ENCODE results near the gene FAF2. TPM values are rescaled to one million over a fixed set of nuclear protein-coding genes. Genes with fewer than 3 reads are reported as not detected.
A peak's percentile ranks its signal among the peaks of the same experiment; 100 is the strongest.

The FAF2 gene
- total RNA-seq, 2 donors from 2014 or later: 41.1 to 41.3 TPM

GRCh38 chr5:176532795-176533194, 84.6 kb downstream of the FAF2 start:
- no peak for ATAC-seq (replicated peaks)
- peaks cover 79% of the 10 kb centered on the region for H3K36me3 Mint-ChIP-seq (ENCODE audit: low read depth)
- peak overlapping the region; percentile 91 for H3K27ac Mint-ChIP-seq
- H3K4me3 Mint-ChIP-seq: peak overlapping the region; percentile 96
- no peaks in the 10 kb centered on the region for H3K9me3 Mint-ChIP-seq
- peaks cover 20% of the 10 kb centered on the region for H3K4me1 Mint-ChIP-seq
- no peaks in the 10 kb centered on the region for H3K27me3 Mint-ChIP-seq

GRCh38 chr5:176533390-176533789, 85.2 kb downstream of the FAF2 start:
- H3K9me3 Mint-ChIP-seq: no peaks in the 10 kb centered on the region
- H3K4me1 Mint-ChIP-seq: peaks cover 20% of the 10 kb centered on the region
- no peak for ATAC-seq (replicated peaks)
- peak overlapping the region; percentile 96 for H3K4me3 Mint-ChIP-seq
- peak overlapping the region; percentile 91 for H3K27ac Mint-ChIP-seq
- peaks cover 75% of the 10 kb centered on the region for H3K36me3 Mint-ChIP-seq (ENCODE audit: low read depth)
- no peaks in the 10 kb centered on the region for H3K27me3 Mint-ChIP-seq

- Mint-ChIP-seq H3K27me3 (no peaks in the 10 kb centered on the region), H3K4me1 (peaks cover 20% of the 10 kb centered on the region), H3K4me3 (peak overlapping the region; percentile 96), H3K9me3 (no peaks in the 10 kb centered on the region), H3K36me3 (ENCODE audit: low read depth) (peaks cover 70% of the 10 kb centered on the region), H3K27ac (peak overlapping the region; percentile 91)
- no peak for ATAC-seq (replicated peaks)
Observed at GRCh38 chr5:176533894-176534611, 85.9 kb downstream of the FAF2 start.

GRCh38 chr5:176534640-176535039, 86.5 kb downstream of the FAF2 start:
- Mint-ChIP-seq H3K27me3 (no peaks in the 10 kb centered on the region), H3K27ac (peak overlapping the region; percentile 91), H3K9me3 (no peaks in the 10 kb centered on the region), H3K4me1 (peaks cover 22% of the 10 kb centered on the region), H3K4me3 (peak overlapping the region; percentile 96), H3K36me3 (ENCODE audit: low read depth) (peaks cover 64% of the 10 kb centered on the region)
- no peak for ATAC-seq (replicated peaks)

- Mint-ChIP-seq H3K36me3 (ENCODE audit: low read depth) (peaks cover 60% of the 10 kb centered on the region), H3K27me3 (no peaks in the 10 kb centered on the region), H3K9me3 (no peaks in the 10 kb centered on the region), H3K4me3 (peak overlapping the region; percentile 96), H3K4me1 (peaks cover 27% of the 10 kb centered on the region), H3K27ac (peak overlapping the region; percentile 91)
- ATAC-seq (replicated peaks): peak; percentile 23
Observed at GRCh38 chr5:176535101-176535663, 87.0 kb downstream of the FAF2 start.

GRCh38 chr5:176535664-176536131, 87.5 kb downstream of the FAF2 start:
- peak overlapping the region; percentile 91 for H3K27ac Mint-ChIP-seq
- peaks cover 27% of the 10 kb centered on the region for H3K4me1 Mint-ChIP-seq
- H3K36me3 Mint-ChIP-seq (ENCODE audit: low read depth): peaks cover 60% of the 10 kb centered on the region
- no peaks in the 10 kb centered on the region for H3K27me3 Mint-ChIP-seq
- H3K9me3 Mint-ChIP-seq: no peaks in the 10 kb centered on the region
- peak overlapping the region; percentile 96 for H3K4me3 Mint-ChIP-seq
- no peak for ATAC-seq (replicated peaks)

- Mint-ChIP-seq H3K9me3 (no peaks in the 10 kb centered on the region), H3K4me3 (peak overlapping the region; percentile 96), H3K4me1 (peaks cover 23% of the 10 kb centered on the region), H3K27ac (peak overlapping the region; percentile 91), H3K36me3 (ENCODE audit: low read depth) (peaks cover 55% of the 10 kb centered on the region), H3K27me3 (no peaks in the 10 kb centered on the region)
- ATAC-seq (replicated peaks): peak; percentile 10
Observed at GRCh38 chr5:176536132-176536901, 88.1 kb downstream of the FAF2 start.

GRCh38 chr5:176536902-176537553, 88.8 kb downstream of the FAF2 start, which contains the start of gene RNF44:
Gene RNF44 (minus strand): TSS chr5:176537402. CDS start chr5:176532472, 4,930 bp downstream.
- H3K9me3 Mint-ChIP-seq: no peaks in the 10 kb centered on the region
- H3K4me1 Mint-ChIP-seq: peaks cover 28% of the 10 kb centered on the region
- peak within 1 kb of the TSS; percentile 98 for H3K27ac Mint-ChIP-seq
- ATAC-seq (replicated peaks): peak; percentile 72
- H3K27me3 Mint-ChIP-seq: no peaks in the 10 kb centered on the region
- peaks cover 49% of the 10 kb centered on the region for H3K36me3 Mint-ChIP-seq (ENCODE audit: low read depth)
- peak within 1 kb of the TSS; percentile 96 for H3K4me3 Mint-ChIP-seq

- H3K27me3 Mint-ChIP-seq: no peaks in the 10 kb centered on the region
- peak overlapping the region; percentile 98 for H3K27ac Mint-ChIP-seq
- peaks cover 47% of the 10 kb centered on the region for H3K36me3 Mint-ChIP-seq (ENCODE audit: low read depth)
- H3K9me3 Mint-ChIP-seq: no peaks in the 10 kb centered on the region
- peak overlapping the region; percentile 96 for H3K4me3 Mint-ChIP-seq
- H3K4me1 Mint-ChIP-seq: peaks cover 28% of the 10 kb centered on the region
- ATAC-seq (replicated peaks): peak; percentile 84
Observed at GRCh38 chr5:176537554-176538229, 89.5 kb downstream of the FAF2 start.

GRCh38 chr5:176538230-176538988, 90.2 kb downstream of the FAF2 start:
- peak overlapping the region; percentile 96 for H3K4me3 Mint-ChIP-seq
- peak overlapping the region; percentile 98 for H3K27ac Mint-ChIP-seq
- ATAC-seq (replicated peaks): no peak
- H3K36me3 Mint-ChIP-seq (ENCODE audit: low read depth): peaks cover 39% of the 10 kb centered on the region
- H3K4me1 Mint-ChIP-seq: peaks cover 25% of the 10 kb centered on the region
- no peaks in the 10 kb centered on the region for H3K9me3 Mint-ChIP-seq
- H3K27me3 Mint-ChIP-seq: no peaks in the 10 kb centered on the region

GRCh38 chr5:176538989-176539384, 90.8 kb downstream of the FAF2 start:
- Mint-ChIP-seq H3K36me3 (ENCODE audit: low read depth) (peaks cover 34% of the 10 kb centered on the region), H3K27me3 (no peaks in the 10 kb centered on the region), H3K4me1 (peaks cover 22% of the 10 kb centered on the region), H3K4me3 (no peak overlapping the region), H3K27ac (no peak overlapping the region), H3K9me3 (no peaks in the 10 kb centered on the region)
- no peak for ATAC-seq (replicated peaks)

GRCh38 chr5:176540476-176540899, 92.3 kb downstream of the FAF2 start:
- Mint-ChIP-seq H3K27ac (peak overlapping the region; percentile 88), H3K4me1 (peaks cover 13% of the 10 kb centered on the region), H3K27me3 (no peaks in the 10 kb centered on the region), H3K36me3 (ENCODE audit: low read depth) (peaks cover 19% of the 10 kb centered on the region), H3K4me3 (peak overlapping the region; percentile 89), H3K9me3 (no peaks in the 10 kb centered on the region)
- no peak for ATAC-seq (replicated peaks)

GRCh38 chr5:176540956-176541337, 92.8 kb downstream of the FAF2 start:
- Mint-ChIP-seq H3K27ac (peak overlapping the region; percentile 88), H3K4me3 (peak overlapping the region; percentile 89), H3K36me3 (ENCODE audit: low read depth) (peaks cover 14% of the 10 kb centered on the region), H3K4me1 (peaks cover 13% of the 10 kb centered on the region), H3K9me3 (no peaks in the 10 kb centered on the region), H3K27me3 (no peaks in the 10 kb centered on the region)
- ATAC-seq (replicated peaks): no peak

Data from activated T-helper 17 cell treated with anti-CD3 and anti-CD28 coated beads, Interleukin-2, amount 50 U/mL, for 72 hours (primary cell).